ENCODE data around the gene RPUSD1. TPM values are rescaled to one million over a fixed set of nuclear protein-coding genes. Genes with fewer than 3 reads are reported as not detected.
A peak's percentile ranks its signal among the peaks of the same experiment; 100 is the strongest.

Gene RPUSD1
- total and polyA plus RNA-seq, 2 of the 13 experiments (the other 11 are each of a cell fraction or from before 2014, with no cell fraction given) = 13.1 to 26.2 TPM

GRCh38 chr16:740764-741505 lies 47.2 kb downstream of the RPUSD1 start, which contains the start of gene CIAO3:
Gene CIAO3, minus strand, starts transcription at chr16:740997. Its CDS starts 12 bp downstream, at chr16:740985.
- WGBS (ENCODE audit: low lambda C conversion rate) = 3% methylated on average over 15 of the region's 79 CpGs
- H4K20me1 ChIP-seq (ENCODE audit: insufficient read depth, low read length) = no peaks in the 10 kb centered on the region
- in situ Hi-C loops (cut with HindIII; ENCODE audit: extremely low pct_ligation_motif_present, low pct_unique_long_range_greater_than_20kb) = loop anchor here (5.0 kb wide), 1 partner anchor 46 kb away; the partner anchor contains the start of genes CHTF18 and RPUSD1
- no peak within 1 kb of the TSS for H2AFZ ChIP-seq (ENCODE audit: low read length)
- H3K27me3 ChIP-seq (ENCODE audit: control insufficient read depth in 1 of 2, insufficient read depth in 2 of 2, low read length in 2 of 2) = no peaks in the 10 kb centered on the region
- H3K79me2 ChIP-seq (ENCODE audit: insufficient read depth, low read length) = no peaks in the 10 kb centered on the region
- peak within 1 kb of the TSS; percentile 88 for H3K4me2 ChIP-seq (ENCODE audit: low read depth, low read length)
- peak within 1 kb of the TSS; percentile 86 for H3K9ac ChIP-seq (ENCODE audit: insufficient read depth, low read depth, low read length)
- peaks cover 18% of the 10 kb centered on the region for H3K4me1 ChIP-seq (ENCODE audit: insufficient read depth, low read length)
- peak within 1 kb of the TSS; percentile 94 to 97 (median 95) for H3K4me3 ChIP-seq (replicated peaks in 1 of 3; ENCODE audit: insufficient read depth in 1 of 3, low read depth in 2 of 3, low read length in 3 of 3)
- H3K36me3 ChIP-seq (replicated peaks in 1 of 2; ENCODE audit: control insufficient read depth in 1 of 2, insufficient read depth in 2 of 2, low read length in 2 of 2) = peaks cover 0 to 9% of the 10 kb centered on the region in 2 experiments; a peak in 2 of 5 replicates
- intact Hi-C loops (cut with micrococcal nuclease; ENCODE audit: unreplicated experiment) = no loop called here
- FAIRE-seq (peak; percentile 21), DNase-seq (ENCODE audit: low spot score) (peak; percentile 79), ATAC-seq (peak; percentile 85)
- no TSS peak for BruUV-seq (replicated peaks)
- ChIA-PET POLR2A (interaction anchor here (0.8 to 3.3 kb wide), 10 partner anchors 9 to 47 kb away, joined by 3 to 22 read pairs (median 4); partner anchors contain the start of genes ANTKMT, CCDC78, CHTF18 and HAGHL), CTCF (ENCODE audit: low intra/inter-chr PET ratio, low total read pairs) (interaction anchor here (1.3 kb wide), 1 partner anchor 28 kb away, joined by 3 read pairs; no protein-coding TSS in a partner anchor)
- peak within 1 kb of the TSS; percentile 59 for H3K27ac ChIP-seq (ENCODE audit: extremely low read length, insufficient read depth, low read length)
- no peaks in the 10 kb centered on the region for H3K9me3 ChIP-seq (ENCODE audit: low read length)
- TF ChIP-seq SP1 (IDR thresholded peaks at IDR 0.05) = no peak
- peak; percentile 76 for TF ChIP-seq SP1 (CRISPR knock-in tag; IDR thresholded peaks at IDR 0.05)
- peak; percentile 90 for TF ChIP-seq KAT7 (CRISPR knock-in tag; IDR thresholded peaks at IDR 0.05; ENCODE audit: borderline replicate concordance)
- no peak for TF ChIP-seq ZNF253 (CRISPR knock-in tag; IDR thresholded peaks at IDR 0.05; ENCODE audit: borderline replicate concordance)
- peak; percentile 86; the same call in 1 of the 2 replicates for TF ChIP-seq ZHX1 (CRISPR knock-in tag; IDR thresholded peaks at IDR 0.05; ENCODE audit: low read depth)
- peak; percentile 58; the same call in 1 of the 2 replicates for TF ChIP-seq ZNF841 (CRISPR knock-in tag; IDR thresholded peaks at IDR 0.05; ENCODE audit: borderline replicate concordance)
- TF ChIP-seq ZNF235 (CRISPR knock-in tag; IDR thresholded peaks at IDR 0.05; ENCODE audit: borderline replicate concordance) = no peak; the same call in 1 of the 2 replicates
- TF ChIP-seq ZIK1 (CRISPR knock-in tag; IDR thresholded peaks at IDR 0.05; ENCODE audit: borderline replicate concordance, low read depth) = peak; percentile 50; the same call in 1 of the 2 replicates
- 0 out of 2 replicates have a peak, but pooled peaks have one; percentile 32 for TF ChIP-seq MYNN (CRISPR knock-in tag; IDR thresholded peaks at IDR 0.05; ENCODE audit: low read depth)
- TF ChIP-seq ZBTB44 (CRISPR knock-in tag; IDR thresholded peaks at IDR 0.05) = no peak
- TF ChIP-seq ATF2 (CRISPR knock-in tag; IDR thresholded peaks at IDR 0.05) = peak; percentile 97
- TF ChIP-seq SKIL (CRISPR knock-in tag; IDR thresholded peaks at IDR 0.05; ENCODE audit: borderline replicate concordance) = peak; percentile 57; the same call in 1 of the 2 replicates
- peak; percentile 29; the same call in 1 of the 2 replicates for TF ChIP-seq ZNF546 (CRISPR knock-in tag; conservative IDR thresholded peaks at IDR 0.05)
- TF ChIP-seq SALL2 (CRISPR knock-in tag; IDR thresholded peaks at IDR 0.05) = no peak; the same call in 1 of the 2 replicates
